Erythroblast (primary cell): ENCODE data around the gene PRKAB1.
"Not testable (repeated sequence)": the region's sequence is repeated elsewhere in the genome, so short reads cannot be mapped to it uniquely, and the experiment has no call there.

Experiments used
- DNase-seq, 2 experiments: peaks; one replicate each; lab custom pipeline; 2025; lab: John Stamatoyannopoulos, UW
- GATA1 ChIP-seq: IDR thresholded peaks from 2 replicates; pipeline ENCODE4 v1.6.1; 2011; ENCODE audit warnings: low read depth, mild to moderate bottlenecking, control low read depth, low read length, moderate library complexity
- POLR2A ChIP-seq: IDR thresholded peaks from 2 replicates; pipeline ENCODE4 v1.6.1; 2011; ENCODE audit warnings: mild to moderate bottlenecking, low read length

The PRKAB1 gene, protein sequence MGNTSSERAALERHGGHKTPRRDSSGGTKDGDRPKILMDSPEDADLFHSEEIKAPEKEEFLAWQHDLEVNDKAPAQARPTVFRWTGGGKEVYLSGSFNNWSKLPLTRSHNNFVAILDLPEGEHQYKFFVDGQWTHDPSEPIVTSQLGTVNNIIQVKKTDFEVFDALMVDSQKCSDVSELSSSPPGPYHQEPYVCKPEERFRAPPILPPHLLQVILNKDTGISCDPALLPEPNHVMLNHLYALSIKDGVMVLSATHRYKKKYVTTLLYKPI

DNA sequence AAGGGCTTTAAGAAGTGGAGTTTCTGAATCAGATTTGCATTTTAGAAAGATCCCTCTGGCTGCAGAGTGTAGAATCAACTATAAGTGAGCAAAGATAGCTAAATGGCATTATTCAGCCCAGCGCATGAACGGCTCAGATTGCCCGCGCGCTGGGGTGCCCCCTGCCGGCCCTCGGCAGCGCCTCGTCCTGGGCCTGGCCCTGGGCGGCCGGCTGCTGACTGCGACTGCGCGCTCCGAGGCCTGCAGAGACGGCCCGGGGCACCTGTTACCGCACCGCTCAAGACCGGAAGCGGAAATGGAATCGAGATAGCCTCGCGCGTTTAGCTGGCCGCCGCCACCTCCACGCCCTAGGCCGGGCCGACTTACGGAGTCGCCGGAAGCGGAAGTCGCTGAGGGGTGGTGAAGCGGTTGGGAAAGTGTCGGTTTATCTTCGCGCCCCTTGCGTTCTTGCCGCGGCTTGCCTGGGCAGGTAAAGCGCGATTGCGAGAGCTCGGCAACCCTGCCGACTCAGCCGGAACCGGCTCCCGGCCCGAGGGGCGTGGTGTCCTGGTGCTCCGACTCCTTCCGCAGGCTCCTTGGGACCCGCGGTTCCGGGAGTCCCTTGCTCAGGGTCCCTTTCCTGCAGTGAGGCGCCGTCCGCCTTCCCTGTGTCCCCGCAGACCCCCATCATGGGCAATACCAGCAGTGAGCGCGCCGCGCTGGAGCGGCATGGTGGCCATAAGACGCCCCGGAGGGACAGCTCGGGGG, at the start of gene PRKAB1:
Gene PRKAB1 (plus strand): TSS at position 557 of the 747 bp plus-strand sequence. CDS start 112 bp downstream, at position 669.
- no peak for TF ChIP-seq GATA1
- peak; percentile 97 for TF ChIP-seq POLR2A
- peak; percentile 100 for DNase-seq

DNA sequence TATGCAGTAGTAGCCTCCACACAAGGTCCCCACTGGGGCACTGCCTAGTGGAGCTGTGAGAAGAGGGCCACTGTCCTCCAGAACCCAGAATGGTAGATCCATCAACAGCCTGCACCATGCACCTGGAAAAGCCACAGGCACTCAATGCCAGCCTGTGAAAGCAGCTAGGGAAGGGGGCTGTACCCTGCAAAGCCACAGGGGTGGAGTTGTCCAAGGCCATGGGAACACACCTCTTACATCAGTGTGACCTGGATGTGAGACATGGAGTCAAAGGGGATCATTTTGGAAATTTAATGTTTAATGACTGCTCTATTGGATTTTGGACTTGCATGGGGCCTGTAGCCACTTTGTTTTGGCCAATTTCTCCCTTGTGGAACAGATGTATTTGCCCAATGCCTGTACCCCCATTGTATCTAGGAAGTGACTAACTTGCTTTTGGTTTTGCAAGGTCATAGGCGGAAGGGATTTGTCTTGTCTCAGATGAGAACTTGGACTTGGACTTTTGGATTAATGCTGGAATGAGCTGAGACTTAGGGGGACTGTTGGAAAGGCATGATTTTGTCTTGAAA, 49.5 kb upstream of the PRKAB1 start:
- not testable (repeated sequence) for DNase-seq

DNA sequence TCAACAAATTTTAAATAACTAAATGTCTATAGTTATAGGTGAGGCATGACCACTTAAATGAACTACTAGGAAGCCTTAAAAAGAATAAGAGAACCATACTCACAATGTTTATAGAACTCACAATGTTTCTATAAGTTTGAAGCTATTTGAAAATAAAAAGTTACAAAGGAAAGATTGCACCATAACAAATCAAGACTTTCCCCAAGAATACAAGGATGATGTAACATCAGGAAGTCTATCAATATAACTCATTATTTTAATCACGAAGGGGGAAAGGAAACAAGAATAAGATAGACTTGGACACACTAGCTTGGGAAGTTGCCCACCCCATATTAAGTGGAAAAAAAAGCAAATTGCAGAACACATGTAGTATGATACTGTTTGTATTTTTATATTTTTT, 47.4 kb upstream of the PRKAB1 start:
- TF ChIP-seq GATA1 (no peak), POLR2A (no peak)
- no peak for DNase-seq

DNA sequence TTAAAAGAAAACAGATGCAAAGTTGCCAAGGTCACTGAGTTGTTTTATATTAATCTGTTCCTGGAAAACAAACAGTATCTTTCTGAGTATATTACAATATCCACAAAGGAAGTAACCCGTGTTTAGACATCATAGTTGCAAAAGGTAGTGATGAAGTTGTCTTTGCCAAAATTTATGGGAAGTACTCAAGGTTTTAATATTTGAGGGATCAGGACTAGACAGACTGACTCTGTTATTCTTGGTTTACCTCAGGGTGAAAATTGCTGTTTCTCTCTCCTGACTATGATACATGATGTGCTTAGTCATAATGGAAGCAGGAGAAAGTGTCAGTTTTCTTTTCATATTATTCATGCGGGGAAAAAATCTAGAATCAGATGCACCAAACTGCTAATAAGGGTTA, 46.1 kb upstream of the PRKAB1 start:
- no peak for DNase-seq
- TF ChIP-seq POLR2A (no peak), GATA1 (no peak)

DNA sequence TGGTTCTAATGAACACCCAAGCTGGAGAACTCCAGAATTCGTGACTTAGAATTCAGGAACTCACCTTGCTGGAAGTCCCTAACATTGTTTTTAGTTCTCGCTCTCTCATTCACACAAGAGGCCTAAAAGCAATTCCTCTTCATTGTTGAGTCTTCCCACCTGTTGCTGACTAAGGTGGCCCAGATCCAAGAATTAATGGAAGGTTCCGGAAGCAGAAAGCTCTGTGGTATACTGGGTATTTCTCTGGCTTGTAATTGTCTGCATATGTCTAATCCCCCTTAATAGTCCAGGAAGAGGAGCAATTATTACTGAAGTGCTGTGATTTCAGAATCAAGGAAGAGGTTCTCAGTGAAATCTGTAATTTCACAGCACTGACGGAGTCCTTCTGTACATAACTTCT, 43.0 kb upstream of the PRKAB1 start:
- DNase-seq = no peak
- TF ChIP-seq GATA1 = no peak
- no peak for TF ChIP-seq POLR2A

DNA sequence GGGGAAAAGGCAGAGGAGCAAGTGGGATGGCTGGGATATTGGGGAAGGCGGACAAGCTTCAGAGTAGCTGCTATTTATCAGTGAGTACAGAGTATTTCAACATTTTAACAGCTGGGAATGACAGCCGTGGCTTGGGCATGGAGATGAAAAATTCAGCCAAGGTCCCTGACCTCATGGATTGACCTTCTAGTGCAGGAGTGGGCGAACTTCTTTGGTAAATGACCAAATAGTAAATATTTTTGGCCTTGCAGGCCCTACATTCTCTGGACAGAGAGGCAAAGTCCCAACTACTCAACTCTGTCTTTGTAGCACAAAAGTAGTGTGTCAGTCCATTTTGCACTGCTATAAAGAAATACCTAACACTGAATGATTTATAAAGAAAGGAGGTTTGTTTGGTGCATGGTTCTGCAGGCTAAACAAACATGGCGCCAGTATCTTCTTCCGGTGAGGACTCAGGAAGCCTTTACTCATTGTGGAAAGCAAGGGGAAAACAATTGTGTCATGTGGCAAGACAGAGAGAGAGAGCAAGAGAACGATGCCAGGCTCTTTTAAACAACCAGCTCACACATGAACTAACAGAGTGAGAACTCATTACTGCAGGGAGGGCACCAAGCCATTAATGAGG, 40.8 kb upstream of the PRKAB1 start:
- DNase-seq = no peak
- no peak for TF ChIP-seq POLR2A
- TF ChIP-seq GATA1 = no peak

DNA sequence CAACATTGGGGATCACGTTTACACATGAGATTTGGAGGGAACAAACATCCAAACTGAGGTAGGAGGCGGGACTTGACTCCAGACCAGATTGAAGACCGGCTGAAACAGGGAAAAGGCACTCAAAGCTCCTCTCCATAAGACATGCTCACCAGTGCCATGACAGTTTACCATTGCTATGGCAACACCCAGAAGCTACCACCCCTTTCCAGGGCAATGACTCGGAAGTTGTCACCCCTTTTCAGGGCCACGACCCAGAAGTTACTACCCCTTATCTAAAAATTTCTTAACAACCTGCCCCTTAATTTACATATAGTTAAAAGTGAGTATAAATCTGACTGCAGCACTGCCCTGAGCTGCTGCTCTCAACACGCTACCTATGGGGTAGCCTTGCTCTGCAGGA, 40.2 kb upstream of the PRKAB1 start:
- TF ChIP-seq POLR2A = no peak
- no peak for DNase-seq

DNA sequence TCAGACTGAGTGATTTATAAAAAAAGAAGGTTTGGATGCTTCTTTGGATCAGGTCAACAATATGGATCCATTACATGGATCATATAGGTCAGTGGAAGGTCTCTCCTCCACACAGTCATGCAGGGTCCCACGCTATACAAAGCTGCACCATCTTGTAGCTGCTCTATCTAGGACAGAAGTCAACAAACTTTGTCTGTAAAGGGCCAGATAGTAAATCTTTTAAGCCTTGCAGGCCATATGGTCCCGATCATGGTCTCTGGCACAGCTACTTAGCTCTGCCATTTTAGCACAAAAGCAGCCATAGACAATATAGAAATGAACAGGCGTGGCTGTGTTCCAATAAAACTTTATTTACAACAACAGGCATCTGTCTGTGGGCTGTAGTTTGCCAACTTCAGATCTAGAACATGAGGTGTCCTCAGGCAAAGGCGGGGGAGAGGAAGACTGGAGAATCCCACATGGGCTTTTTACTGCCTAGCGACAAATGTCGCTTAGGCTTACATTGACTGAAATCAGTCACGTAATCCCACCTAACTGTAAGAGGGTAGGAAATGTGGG, 37.6 kb upstream of the PRKAB1 start:
- peak in 1 of 2 experiments; percentile 31 for DNase-seq
- TF ChIP-seq GATA1 (no peak), POLR2A (no peak)

DNA sequence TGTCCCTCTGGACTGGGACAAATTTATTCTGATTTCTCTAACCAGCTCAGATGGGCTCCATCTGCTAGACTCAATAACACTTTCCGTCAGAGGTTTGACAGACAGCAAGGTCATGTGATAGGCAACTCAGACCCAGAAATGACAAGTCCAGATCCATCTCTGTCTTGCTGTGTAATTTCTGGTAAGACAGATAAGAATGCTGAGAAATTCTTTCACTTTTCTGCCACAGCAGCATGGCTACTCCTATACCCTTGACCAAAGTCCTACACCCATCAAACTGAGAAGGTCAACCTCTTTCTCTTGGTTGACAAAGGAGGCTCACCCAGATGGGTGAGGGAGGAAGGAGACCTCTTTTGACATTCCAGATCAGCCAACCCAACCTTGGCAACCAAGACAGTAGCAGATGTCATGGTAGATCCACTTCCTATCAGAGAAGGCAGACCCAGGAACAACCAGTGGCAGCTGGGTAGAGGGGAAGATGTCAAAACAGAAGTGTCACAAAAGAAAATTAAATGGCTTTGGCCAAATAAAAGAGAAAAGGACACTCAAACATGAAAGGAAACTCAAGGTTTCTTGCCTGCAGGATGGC, 36.9 kb upstream of the PRKAB1 start:
- TF ChIP-seq GATA1 (no peak), POLR2A (no peak)
- peak; percentile 56 to 67 for DNase-seq

DNA sequence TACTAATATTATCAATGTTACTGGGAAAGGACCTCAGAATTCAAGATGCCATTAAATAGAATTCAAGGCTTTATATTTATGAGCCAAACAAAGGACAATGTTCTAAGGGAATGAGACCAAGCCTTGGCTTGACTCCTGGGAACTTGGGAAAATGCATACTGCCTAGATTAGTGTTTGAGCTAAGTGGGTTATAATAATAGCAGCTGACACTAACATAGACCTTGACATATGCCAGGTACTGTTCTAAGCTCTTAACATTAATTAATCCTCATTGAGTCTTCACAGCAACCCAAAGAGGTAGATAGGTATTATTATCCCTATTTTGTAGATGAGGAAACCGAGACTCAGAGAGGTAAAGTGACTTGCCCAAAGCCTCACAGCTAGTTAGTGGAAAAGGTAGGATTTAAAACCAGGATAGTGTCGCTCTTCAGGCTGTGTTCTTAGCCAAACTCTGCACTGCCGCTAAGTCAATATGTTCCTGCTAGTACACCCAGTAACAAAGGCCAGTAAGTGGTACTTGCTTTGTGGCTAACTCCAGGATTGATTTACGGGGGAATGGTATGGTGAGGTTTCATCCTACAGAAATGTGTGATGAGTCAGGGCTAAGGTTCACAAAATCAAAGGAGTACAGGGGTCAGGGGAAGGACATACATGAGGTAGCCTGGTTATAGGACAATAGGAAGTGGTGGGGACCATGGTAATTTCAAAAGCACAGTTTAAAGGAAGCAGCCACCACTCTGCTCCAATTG, 35.8 kb upstream of the PRKAB1 start:
- no peak for DNase-seq
- TF ChIP-seq POLR2A = no peak
- no peak for TF ChIP-seq GATA1

DNA sequence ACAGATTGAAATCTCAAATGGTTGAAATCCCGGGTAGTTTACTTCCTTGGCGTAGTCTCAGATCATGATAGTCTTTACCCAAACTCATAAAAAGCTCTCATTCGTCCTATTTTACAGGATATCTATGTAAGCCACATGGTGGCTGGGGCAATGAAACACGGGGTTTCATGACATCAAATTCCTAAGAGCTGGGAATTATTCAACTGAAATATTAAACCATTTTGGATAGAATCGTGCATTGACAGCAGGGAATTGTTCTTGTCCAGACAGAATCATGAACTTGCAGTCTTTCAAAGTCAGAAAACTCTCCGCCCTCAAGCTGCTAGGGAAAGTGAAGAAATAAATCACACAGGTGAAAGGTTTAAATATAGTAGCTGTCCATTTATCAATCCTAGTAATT, 33.2 kb upstream of the PRKAB1 start:
- no peak for TF ChIP-seq GATA1
- TF ChIP-seq POLR2A = no peak
- DNase-seq = no peak

DNA sequence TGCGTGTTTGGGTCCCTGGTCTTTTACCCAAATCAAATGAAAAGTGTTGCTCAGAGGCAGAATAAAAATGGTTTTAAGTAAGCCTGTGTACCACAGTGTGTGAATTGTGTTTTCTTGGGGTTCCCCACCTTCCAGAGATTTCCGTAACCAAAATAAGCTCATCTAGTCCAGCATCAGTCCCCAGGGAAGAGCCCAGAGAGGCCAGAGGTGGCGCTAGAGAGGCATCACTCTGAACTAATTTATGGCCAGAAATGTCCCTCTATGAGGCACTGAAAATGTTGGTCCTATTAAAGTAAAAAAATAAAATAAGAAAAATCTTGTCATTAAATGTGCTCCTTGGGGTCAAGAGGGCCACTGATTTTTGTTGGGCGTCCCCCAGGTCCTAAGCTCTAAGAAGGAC, 24.9 kb upstream of the PRKAB1 start:
- TF ChIP-seq POLR2A (no peak), GATA1 (no peak)
- DNase-seq = peak; percentile 37 to 49

DNA sequence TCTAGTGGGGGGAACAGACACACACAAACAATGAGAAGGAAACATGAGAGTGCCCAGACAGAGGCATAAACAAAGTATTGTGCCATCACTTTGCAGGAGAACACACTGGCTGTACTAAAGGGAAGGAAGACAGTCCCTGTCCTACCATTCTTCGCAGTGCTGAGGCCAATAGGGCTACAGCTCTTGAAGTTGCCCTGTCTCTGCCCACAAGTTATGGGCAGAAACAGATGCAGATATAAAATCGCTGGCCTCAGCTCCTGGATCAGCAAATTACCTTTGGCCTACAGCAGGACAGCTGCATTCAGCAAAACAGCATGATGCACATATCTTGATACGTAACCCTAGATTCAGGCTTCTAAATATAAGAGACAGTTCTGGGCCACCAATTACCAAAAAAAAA, 23.0 kb upstream of the PRKAB1 start:
- DNase-seq = peak in 1 of 2 experiments; percentile 33
- TF ChIP-seq GATA1 (no peak), POLR2A (no peak)
